HG02798 (cell line): ENCODE measurements around the gene C19orf85.
A peak's percentile ranks its signal among the peaks of the same experiment; 100 is the strongest.
"Not testable (repeated sequence)": the region's sequence is repeated elsewhere in the genome, so short reads cannot be mapped to it uniquely, and the experiment has no call there.

ENCODE experiments used
- ATAC-seq: cut with Tn5 transposase; IDR thresholded peaks from one replicate; pipeline ENCODE4 v1.9.1; 2021; ENCODE audit warnings: mild to moderate bottlenecking; ENCODE audit not compliant: unreplicated experiment, poor library complexity

C19orf85 gene

GRCh38 chr19:55461259-55461973, 3.1 kb downstream of the C19orf85 start, which contains the start of gene ISOC2:
ISOC2 (minus strand) TSS chr19:55461642; CDS start chr19:55456486, 5,156 bp downstream.
- ATAC-seq, result peak; percentile 97

GRCh38 chr19:55460670-55461258, 3.8 kb downstream of the C19orf85 start:
- no peak for ATAC-seq

GRCh38 chr19:55459950-55460657, 4.4 kb downstream of the C19orf85 start:
- no peak for ATAC-seq

- ATAC-seq, result no peak
These were observed 5.0 kb downstream of the C19orf85 start for GRCh38 chr19:55459551-55459949.

GRCh38 chr19:55457683-55458457, 6.7 kb downstream of the C19orf85 start:
- no peak for ATAC-seq

GRCh38 chr19:55456347-55456746, 8.2 kb downstream of the C19orf85 start:
- ATAC-seq, result no peak

- ATAC-seq, result no peak
These were observed 8.8 kb downstream of the C19orf85 start for GRCh38 chr19:55455576-55456235.

GRCh38 chr19:55454787-55455243, 9.7 kb downstream of the C19orf85 start:
- no peak for ATAC-seq

- no peak for ATAC-seq
These were observed 10.9 kb downstream of the C19orf85 start for GRCh38 chr19:55453511-55454260.

- no peak for ATAC-seq
These were observed 11.7 kb downstream of the C19orf85 start for GRCh38 chr19:55452749-55453346.

- ATAC-seq, result no peak
These were observed 12.4 kb downstream of the C19orf85 start for GRCh38 chr19:55451965-55452748.

- no peak for ATAC-seq
These were observed 13.2 kb downstream of the C19orf85 start for GRCh38 chr19:55451163-55451964.

- ATAC-seq, result no peak
These were observed 15.1 kb downstream of the C19orf85 start for GRCh38 chr19:55449469-55449868.

GRCh38 chr19:55448175-55448490, 16.4 kb downstream of the C19orf85 start:
- ATAC-seq, result not testable (repeated sequence)

- ATAC-seq, result no peak
These were observed 17.0 kb downstream of the C19orf85 start for GRCh38 chr19:55447421-55448174.

GRCh38 chr19:55446060-55446459, 18.5 kb downstream of the C19orf85 start:
- no peak for ATAC-seq

- ATAC-seq, result no peak
These were observed 19.9 kb downstream of the C19orf85 start for GRCh38 chr19:55444646-55445045.
